GM18499 (cell line): Measurements from ENCODE around the gene NEU4.

Source experiments
- ATAC-seq: cut with Tn5 transposase; IDR thresholded peaks from one replicate; pipeline ENCODE4 v1.9.1; 2021; ENCODE audit warnings: moderate number of reproducible peaks; ENCODE audit not compliant: insufficient read depth, unreplicated experiment

The NEU4 gene

GRCh38 chr2:241849616-241850543, 40.9 kb downstream of the NEU4 start:
- no peak for ATAC-seq

DNA sequence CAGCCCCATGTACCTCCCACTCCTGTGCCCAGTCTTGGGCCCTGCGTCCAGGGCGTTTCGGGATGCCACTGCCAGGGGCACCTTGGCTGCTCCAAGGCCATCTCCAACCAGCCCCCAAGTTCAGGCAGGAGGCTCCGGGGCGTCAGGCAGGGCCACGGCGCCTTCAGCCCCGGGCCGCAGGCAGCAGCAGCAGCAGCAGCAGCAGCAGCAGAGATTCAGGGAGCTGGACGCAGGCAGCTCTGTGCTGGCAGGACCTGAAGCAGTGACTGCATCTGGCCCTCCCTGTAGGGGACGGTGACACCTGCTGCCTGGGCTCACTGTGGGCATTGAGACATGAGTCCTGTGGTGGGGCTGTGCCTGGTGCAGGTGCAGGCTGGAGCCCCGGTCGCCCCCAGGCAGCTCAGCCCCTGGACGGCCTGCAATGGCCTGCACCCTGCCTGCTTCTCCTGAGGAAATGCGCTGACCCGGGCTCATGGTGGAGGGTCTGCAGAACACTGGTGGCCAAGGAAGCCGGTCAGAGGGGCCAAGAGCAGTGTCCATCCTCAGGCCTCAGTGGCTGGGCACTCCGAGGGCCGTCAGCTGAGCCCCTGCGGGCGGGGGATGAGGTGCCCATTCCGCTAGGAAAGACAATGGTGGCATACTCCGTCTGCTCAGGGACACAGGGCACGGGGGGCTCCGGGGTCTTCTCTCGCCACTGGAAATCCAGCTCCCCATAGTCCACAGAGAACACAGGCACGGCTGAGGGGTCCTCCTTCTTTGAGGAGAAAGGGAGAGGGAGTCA, 41.7 kb downstream of the NEU4 start:
- ATAC-seq, result no peak

GRCh38 chr2:241851325-241852115, 42.5 kb downstream of the NEU4 start:
- ATAC-seq, result no peak

GRCh38 chr2:241852116-241852980, 43.4 kb downstream of the NEU4 start:
- ATAC-seq, result no peak

DNA sequence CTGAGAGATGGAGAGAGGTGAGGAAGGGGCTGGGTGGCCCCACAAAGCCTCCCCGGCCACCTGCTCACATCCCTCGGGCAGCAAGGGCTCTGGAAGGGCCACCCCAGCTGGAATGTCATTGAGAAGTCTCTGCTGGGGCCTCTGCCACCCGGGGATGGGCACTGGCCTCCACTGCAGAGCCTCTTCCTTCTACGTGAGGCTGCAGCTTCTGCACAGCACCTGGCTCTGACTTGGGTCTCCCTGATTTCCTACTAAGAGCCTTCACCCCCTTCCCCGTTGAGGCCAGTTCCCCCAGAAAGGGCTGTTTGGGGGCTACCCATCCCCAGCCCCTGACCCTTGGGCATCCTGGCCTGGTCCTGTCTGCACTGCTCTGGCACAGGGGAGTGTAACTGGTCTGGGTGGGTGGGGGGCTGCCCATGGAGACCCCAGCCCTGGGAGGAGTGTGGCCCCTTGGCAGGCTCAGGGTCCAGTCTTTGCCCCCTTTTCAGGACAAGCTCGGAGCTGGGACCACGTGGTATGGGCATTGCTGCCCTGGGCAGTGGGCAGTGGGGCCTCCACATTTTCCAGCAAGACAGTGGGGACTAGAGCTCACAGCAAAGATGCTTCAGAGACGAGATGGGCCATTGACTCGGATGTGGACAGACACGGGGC, 44.1 kb downstream of the NEU4 start:
- no peak for ATAC-seq

GRCh38 chr2:241853651-241854341, 44.8 kb downstream of the NEU4 start:
- no peak for ATAC-seq

- no peak for ATAC-seq
Observed at GRCh38 chr2:241854342-241855244, 45.6 kb downstream of the NEU4 start.

GRCh38 chr2:241855245-241855887, 46.4 kb downstream of the NEU4 start:
- ATAC-seq, result no peak

DNA sequence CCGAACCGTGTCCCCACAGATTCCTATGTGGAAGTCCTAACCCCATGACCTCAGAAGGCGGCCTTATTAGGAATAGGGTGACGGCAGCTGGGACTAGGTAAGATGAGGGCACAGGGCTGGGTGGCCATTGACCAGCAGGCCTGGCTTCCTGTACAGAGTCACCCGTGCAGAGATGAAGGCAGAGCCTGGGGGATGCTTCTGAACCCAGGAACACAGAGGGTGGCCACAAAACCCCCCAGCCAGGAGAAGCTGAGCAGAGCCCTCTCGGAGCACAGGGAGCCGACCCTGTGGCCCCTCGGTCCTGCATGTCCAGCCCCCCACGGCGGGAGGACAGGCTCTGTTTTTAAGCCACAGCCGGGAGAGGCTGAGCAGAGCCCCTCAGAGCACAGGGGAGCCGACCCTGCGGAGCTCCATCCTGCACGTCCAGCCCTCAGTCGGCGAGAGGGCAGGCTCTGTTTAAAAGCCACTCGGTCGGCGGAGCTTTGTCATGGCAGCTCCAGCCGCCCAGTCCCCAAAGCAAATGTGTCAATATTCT, 47.0 kb downstream of the NEU4 start:
- ATAC-seq, result no peak

GRCh38 chr2:241857041-241857541, 48.1 kb downstream of the NEU4 start:
- ATAC-seq, result no peak

DNA sequence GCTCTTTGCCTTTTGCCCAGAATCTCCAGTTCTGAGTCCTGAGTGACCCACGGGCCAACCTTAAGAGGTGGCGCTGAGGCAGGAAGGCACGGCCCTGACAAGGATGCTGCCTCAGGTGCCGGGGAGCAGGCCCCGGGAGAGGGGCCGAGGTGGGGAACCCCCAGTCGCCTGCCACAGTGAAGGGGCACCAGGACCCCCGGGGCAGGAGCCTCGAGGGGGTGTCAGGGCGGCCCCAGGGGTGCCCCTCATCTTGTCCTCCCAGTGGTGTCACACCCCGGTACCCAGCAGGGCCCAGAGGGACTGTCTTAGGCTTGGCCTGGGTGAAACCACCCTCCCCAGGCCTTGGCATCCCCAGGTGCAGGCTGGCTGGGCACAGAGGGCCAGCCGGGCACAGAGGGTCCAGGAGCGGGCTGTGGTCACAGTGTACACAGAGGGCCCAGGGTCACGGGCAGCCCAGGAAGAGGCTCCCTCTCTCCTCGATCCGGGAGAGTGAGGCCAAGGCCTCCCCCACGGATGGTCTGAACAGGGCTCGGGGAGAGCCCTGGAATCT, 48.7 kb downstream of the NEU4 start:
- no peak for ATAC-seq

DNA sequence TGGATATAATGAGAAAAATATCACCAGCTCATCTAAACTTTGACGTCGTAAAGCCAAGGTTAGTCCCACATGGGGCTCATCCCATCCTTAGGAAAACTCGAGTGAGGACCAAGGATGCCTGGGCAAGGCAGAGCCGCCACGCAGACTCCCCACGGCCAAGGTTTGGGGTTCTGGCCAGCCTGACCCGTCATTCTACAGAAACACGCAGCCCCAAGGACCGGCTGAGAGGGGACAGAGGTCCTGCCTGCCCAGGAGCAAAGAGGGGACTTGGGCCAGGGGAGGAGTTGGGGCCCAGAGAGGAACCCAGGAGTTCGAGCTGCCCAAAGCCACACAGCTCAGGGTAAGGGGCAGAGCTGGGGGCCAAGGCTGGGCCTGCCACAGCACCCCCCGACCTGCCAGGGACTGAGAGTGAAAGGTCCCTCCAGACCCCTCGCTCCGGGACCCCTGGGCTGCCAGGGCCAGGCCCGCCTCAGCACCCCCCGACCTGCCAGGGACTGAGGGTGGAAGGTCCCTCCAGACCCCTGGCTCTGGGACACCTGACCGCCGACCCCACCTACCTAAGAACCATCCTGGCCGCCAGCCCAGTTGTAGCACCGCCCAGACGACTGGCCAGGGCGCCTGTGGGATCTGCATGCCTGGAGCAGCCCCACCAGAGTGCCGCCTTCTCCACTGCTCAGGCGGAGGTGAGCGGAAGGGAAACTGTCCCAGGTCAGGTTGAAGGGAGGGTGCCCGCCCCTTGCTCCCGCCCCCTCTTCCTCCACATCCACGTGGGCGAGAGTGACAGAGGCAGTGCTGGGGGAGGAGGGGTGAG, 49.4 kb downstream of the NEU4 start, which contains the start of gene PDCD1:
Gene PDCD1 (minus strand): TSS at position 689 of the 811 bp plus-strand sequence. CDS start 56 bp downstream, at position 633.
- no peak for ATAC-seq

- no peak for ATAC-seq
Observed at GRCh38 chr2:241859017-241859435, 50.0 kb downstream of the NEU4 start.

DNA sequence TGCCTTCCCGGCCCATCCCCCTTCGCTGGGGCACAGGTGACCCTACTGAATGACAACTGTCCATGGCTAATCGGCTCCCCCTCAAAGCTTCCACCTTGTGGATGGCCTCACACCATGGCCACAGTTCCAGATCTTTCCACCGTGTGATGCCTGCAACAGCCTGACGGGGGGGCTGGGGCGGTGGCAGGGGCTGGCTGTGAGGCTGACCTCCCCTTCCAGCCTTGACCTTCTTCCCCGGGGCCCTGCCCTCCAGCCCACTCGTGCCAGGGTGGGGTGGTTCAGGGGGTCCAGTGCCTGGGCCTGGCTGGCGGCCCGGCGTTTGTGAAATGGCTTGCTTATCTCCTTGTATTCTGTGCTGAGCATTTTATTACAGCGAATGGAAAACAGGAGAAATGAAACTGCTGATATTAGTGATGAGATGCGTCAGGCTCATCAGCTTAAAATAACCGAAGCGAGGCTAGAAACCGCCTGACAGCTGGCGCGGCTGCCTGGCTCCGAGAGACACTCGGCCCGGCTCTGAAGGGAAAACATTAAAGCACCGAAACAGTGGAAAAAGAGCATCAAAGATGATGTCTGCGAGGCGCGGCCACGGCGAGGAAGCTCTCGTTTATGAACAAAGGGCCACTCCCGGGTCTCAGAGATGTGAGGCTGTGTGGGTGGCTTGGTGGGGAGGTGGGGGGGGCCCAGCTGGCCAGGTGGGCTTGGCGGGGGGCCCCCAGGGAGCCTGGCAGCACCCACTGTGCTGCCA, 50.6 kb downstream of the NEU4 start:
- no peak for ATAC-seq
